Neural progenitor cell (in vitro differentiated cells): ENCODE measurements around the gene FAM50A.

Experiments
- EZH2 ChIP-seq: fragments of 200-600 bp; sonication (generic); IDR thresholded peaks from 2 replicates; pipeline ENCODE4 v1.6.1; 2017; ENCODE audit warnings: antibody characterized with exemption, mild to moderate bottlenecking, moderate library complexity
- TF ChIP-seq, protein P1 (sequence below): fragments of 200-600 bp; sonication (generic); IDR thresholded peaks from 2 replicates; pipeline ENCODE4 v1.5.1; 2017; ENCODE audit warnings: antibody characterized with exemption, mild to moderate bottlenecking

DNA sequence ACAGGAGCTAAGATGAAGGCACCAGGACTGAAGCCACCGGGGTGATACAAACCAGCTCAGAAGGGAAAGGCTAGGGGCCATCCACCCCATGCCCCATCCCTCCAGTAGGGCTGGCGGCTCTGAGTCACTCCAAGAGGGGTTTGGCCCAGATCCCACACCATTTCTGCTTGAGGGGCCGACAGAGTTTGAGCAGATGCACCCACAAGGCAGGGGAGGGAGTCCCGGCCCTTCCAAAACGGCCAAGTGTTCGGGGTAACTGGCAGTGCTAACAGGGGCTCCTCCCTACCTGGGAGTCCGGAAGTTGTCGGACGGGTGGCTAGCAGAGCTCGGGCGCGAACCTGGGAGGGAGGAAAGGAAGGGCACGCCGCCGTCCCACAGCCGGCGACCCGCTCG lies 46.1 kb downstream of the FAM50A start:
- TF ChIP-seq, protein P1, sequence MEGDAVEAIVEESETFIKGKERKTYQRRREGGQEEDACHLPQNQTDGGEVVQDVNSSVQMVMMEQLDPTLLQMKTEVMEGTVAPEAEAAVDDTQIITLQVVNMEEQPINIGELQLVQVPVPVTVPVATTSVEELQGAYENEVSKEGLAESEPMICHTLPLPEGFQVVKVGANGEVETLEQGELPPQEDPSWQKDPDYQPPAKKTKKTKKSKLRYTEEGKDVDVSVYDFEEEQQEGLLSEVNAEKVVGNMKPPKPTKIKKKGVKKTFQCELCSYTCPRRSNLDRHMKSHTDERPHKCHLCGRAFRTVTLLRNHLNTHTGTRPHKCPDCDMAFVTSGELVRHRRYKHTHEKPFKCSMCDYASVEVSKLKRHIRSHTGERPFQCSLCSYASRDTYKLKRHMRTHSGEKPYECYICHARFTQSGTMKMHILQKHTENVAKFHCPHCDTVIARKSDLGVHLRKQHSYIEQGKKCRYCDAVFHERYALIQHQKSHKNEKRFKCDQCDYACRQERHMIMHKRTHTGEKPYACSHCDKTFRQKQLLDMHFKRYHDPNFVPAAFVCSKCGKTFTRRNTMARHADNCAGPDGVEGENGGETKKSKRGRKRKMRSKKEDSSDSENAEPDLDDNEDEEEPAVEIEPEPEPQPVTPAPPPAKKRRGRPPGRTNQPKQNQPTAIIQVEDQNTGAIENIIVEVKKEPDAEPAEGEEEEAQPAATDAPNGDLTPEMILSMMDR: no peak
- TF ChIP-seq EZH2: no peak
